CD14-positive monocyte (primary cell): ENCODE results near the gene GPR4. TPM values are rescaled to one million over a fixed set of nuclear protein-coding genes. Genes with fewer than 3 reads are reported as not detected.

ENCODE experiments used
- DNase-seq, 3 donors: peaks; one replicate each; pipeline ENCODE4 v3.0.0-alpha.2; 2011 to 2022
- H2AFZ ChIP-seq: 2 replicates; pipeline ENCODE4 v1.6.0; 2012; ENCODE audit warnings: mild to moderate bottlenecking, low read depth, low read length, inconsistent platforms; ENCODE audit not compliant: insufficient read depth, poor library complexity, severe bottlenecking
- H3K27ac ChIP-seq, 2 donors: 1 replicate in 1 of 2; 2 replicates in 1 of 2; pipeline ENCODE4 v1.5.1; 2012 to 2013; ENCODE audit warnings: low read length in 2 of 2, control low read depth in 1 of 2, inconsistent platforms in 1 of 2, low read depth in 1 of 2, mild to moderate bottlenecking in 1 of 2
- H3K27me3 ChIP-seq, 2 donors: one replicate each; pipeline versions ENCODE4 v1.6.0 to v1.6.1; 2011 to 2013; ENCODE audit warnings: low read length in 2 of 2; ENCODE audit not compliant: control insufficient read depth in 2 of 2, insufficient read depth in 2 of 2
- H3K36me3 ChIP-seq, 2 donors: replicated peaks in 1 of 2; 1 replicate in 1 of 2; 2 replicates in 1 of 2; pipeline versions ENCODE4 v1.5.1 to v1.6.1; 2012 to 2013; ENCODE audit warnings: low read length in 2 of 2, control low read depth in 1 of 2, inconsistent platforms in 1 of 2, mild to moderate bottlenecking in 1 of 2; ENCODE audit not compliant: insufficient read depth in 2 of 2, control insufficient read depth in 1 of 2
- H3K4me1 ChIP-seq, 2 donors: 1 replicate in 1 of 2; 2 replicates in 1 of 2; pipeline versions ENCODE4 v1.5.1 to v1.6.1; 2012 to 2013; ENCODE audit warnings: low read length in 2 of 2, control low read depth in 1 of 2, inconsistent platforms in 1 of 2, mild to moderate bottlenecking in 1 of 2, moderate library complexity in 1 of 2; ENCODE audit not compliant: insufficient read depth in 2 of 2, control insufficient read depth in 1 of 2
- H3K4me2 ChIP-seq: replicated peaks from 2 replicates; pipeline ENCODE3; 2012; ENCODE audit warnings: low read length, moderate library complexity, mild to moderate bottlenecking; ENCODE audit not compliant: poor library complexity, severe bottlenecking; ENCODE audit errors: extremely low read depth
- H3K4me3 ChIP-seq, 3 experiments: fragments of 200-600 bp in 1 of 3; sonication (generic) in 1 of 3; replicated peaks in 1 of 3; 1 replicate in 2 of 3; 2 replicates in 1 of 3; pipeline ENCODE4 v1.5.1; 2011 to 2013; ENCODE audit warnings: low read length in 3 of 3, mild to moderate bottlenecking in 3 of 3, control low read depth in 2 of 3, low read depth in 2 of 3, inconsistent platforms in 1 of 3, moderate library complexity in 1 of 3
- H3K79me2 ChIP-seq: 2 replicates; pipeline ENCODE4 v1.6.0; 2012; ENCODE audit warnings: mild to moderate bottlenecking, control low read depth, inconsistent platforms, low read length, moderate library complexity; ENCODE audit not compliant: insufficient read depth
- H3K9ac ChIP-seq: 2 replicates; pipeline ENCODE4 v1.6.0; 2017; ENCODE audit warnings: low read length, mild to moderate bottlenecking; ENCODE audit not compliant: insufficient read depth, poor library complexity, severe bottlenecking
- H3K9me3 ChIP-seq, 2 donors: replicated peaks in 1 of 2; 1 replicate in 1 of 2; 2 replicates in 1 of 2; pipeline versions ENCODE4 v1.5.1 to v1.6.1; 2012 to 2013; ENCODE audit warnings: low read length in 2 of 2, control low read depth in 1 of 2; ENCODE audit not compliant: control insufficient read depth in 1 of 2, insufficient read depth in 1 of 2
- H4K20me1 ChIP-seq: 2 replicates; pipeline ENCODE4 v1.6.0; 2012; ENCODE audit warnings: mild to moderate bottlenecking, low read length, control low read depth, moderate library complexity; ENCODE audit not compliant: insufficient read depth
- H3K27ac Mint-ChIP-seq, 7 donors: one replicate each; pipeline ENCODE4 v1.8.0; 2020; ENCODE audit warnings: mild to moderate bottlenecking in 7 of 7, mixed read lengths in 7 of 7, moderate library complexity in 6 of 7, inconsistent platforms in 2 of 7
- H3K27me3 Mint-ChIP-seq, 3 donors: one replicate each; pipeline ENCODE4 v1.8.0; 2021 to 2022; ENCODE audit warnings: low read depth in 3 of 3, mild to moderate bottlenecking in 3 of 3, mixed read lengths in 3 of 3, moderate library complexity in 3 of 3, inconsistent platforms in 1 of 3
- H3K36me3 Mint-ChIP-seq, 2 donors: one replicate each; pipeline ENCODE4 v1.8.0; 2020; ENCODE audit warnings: mixed read lengths in 2 of 2, inconsistent platforms in 1 of 2, mild to moderate bottlenecking in 1 of 2
- H3K4me1 Mint-ChIP-seq: one replicate; pipeline ENCODE4 v1.8.0; 2020; ENCODE audit warnings: mild to moderate bottlenecking, mixed read lengths
- H3K4me3 Mint-ChIP-seq, 2 donors: one replicate each; pipeline ENCODE4 v1.8.0; 2020; ENCODE audit warnings: mild to moderate bottlenecking in 2 of 2, mixed read lengths in 2 of 2, moderate library complexity in 1 of 2
- H3K9me3 Mint-ChIP-seq, 7 donors: one replicate each; pipeline ENCODE4 v1.8.0; 2020 to 2022; ENCODE audit warnings: mixed read lengths in 7 of 7, mild to moderate bottlenecking in 6 of 7, moderate library complexity in 6 of 7, inconsistent platforms in 2 of 7
- WGBS: methylation state at CpG from one replicate; pipeline ENCODE4 v1.1.5; 2013; ENCODE audit warnings: missing lambda C conversion rate; ENCODE audit not compliant: insufficient coverage; 5-methylcytosine and 5-hydroxymethylcytosine counted together
- intact Hi-C, 2 donors: fragments of 100-400 bp; cut with micrococcal nuclease; formaldehyde crosslinking; loops; one replicate each; pipeline versions ENCODE4 v1.15.0 to v1.15.1; 2023
- polyA plus RNA-seq, 3 donors: library from polyadenylated mRNA; depleted of rRNA in 1 of 3; unstranded in 2 of 3; stranded (reverse) in 1 of 3; fragments of 300-500 nt in 2 of 3; fragments of >200 nt in 1 of 3; fragmentation: Illumina TruSeq in 2 of 3; gene quantifications; 1 replicate in 2 of 3; 2 replicates in 1 of 3; pipeline ENCODE4 v1.2.3, GENCODE V29; 2012 to 2021
- TF ChIP-seq, protein P1 (sequence below): fragments of 200-600 bp; IDR thresholded peaks from one replicate; pipeline ENCODE4 v1.8.0; 2022; ENCODE audit warnings: antibody characterized with exemption, mild to moderate bottlenecking

Gene GPR4
- polyA plus RNA-seq, 3 donors = not detected

DNA sequence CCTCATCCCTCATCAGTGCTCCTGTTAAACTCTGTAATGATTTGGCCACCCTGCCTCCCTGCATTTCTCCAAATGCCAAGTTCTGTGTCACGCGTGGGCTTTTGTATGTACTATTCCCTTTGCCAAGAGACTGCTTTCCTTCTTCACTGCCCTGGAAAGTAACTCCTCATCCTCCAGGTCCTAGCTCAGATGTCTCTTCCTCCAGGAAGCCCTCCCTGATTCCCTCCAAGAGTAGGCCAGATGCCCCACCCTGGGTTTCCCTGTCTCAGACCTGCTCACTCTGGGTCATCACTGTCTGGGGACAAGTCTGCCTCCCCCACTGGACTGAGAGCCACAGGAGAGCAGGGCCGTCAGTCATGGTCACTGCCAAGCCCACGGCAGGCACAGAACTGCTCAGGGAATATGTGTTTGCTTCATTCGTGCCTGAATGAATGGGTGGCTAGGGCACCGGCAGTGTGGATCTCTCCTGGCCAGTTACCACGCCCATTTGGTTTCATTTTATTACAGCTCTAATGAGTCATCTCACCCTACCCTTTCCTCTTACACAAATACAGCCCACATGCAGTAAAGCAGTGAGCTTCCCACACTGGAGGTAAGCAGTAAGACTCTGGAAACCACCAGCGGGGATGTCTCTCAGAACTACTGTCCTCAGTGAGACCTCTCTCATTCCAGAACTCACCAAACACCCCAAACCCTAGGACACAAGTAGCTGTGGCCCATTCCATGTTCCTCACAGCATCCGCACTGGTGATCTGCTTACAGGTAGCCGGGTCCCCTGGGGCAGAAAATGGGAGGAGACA is 12.1 kb upstream of the GPR4 start:
- peak overlapping the region; percentile 79 to 82 for H3K27ac ChIP-seq
- peak overlapping the region; percentile 45 for H3K4me2 ChIP-seq
- no peaks in the 10 kb centered on the region for H3K79me2 ChIP-seq
- peaks cover 16 to 22% of the 10 kb centered on the region in 2 donors for H3K4me1 ChIP-seq
- no peaks in the 10 kb centered on the region for H3K27me3 Mint-ChIP-seq
- H4K20me1 ChIP-seq = no peaks in the 10 kb centered on the region
- WGBS = 56% methylated on average over 8 of the region's 10 CpGs
- H2AFZ ChIP-seq = peak overlapping the region; percentile 32
- H3K4me1 Mint-ChIP-seq = peaks cover 22% of the 10 kb centered on the region
- peaks cover 54 to 82% of the 10 kb centered on the region in 2 donors for H3K36me3 Mint-ChIP-seq
- H3K4me3 ChIP-seq = no peak overlapping the region
- peak; percentile 81 to 90 (median 85) for DNase-seq
- H3K9ac ChIP-seq = peak overlapping the region; percentile 28
- no peaks in the 10 kb centered on the region for H3K27me3 ChIP-seq
- H3K36me3 ChIP-seq = peaks cover 40 to 60% of the 10 kb centered on the region in 2 donors
- TF ChIP-seq, protein P1, sequence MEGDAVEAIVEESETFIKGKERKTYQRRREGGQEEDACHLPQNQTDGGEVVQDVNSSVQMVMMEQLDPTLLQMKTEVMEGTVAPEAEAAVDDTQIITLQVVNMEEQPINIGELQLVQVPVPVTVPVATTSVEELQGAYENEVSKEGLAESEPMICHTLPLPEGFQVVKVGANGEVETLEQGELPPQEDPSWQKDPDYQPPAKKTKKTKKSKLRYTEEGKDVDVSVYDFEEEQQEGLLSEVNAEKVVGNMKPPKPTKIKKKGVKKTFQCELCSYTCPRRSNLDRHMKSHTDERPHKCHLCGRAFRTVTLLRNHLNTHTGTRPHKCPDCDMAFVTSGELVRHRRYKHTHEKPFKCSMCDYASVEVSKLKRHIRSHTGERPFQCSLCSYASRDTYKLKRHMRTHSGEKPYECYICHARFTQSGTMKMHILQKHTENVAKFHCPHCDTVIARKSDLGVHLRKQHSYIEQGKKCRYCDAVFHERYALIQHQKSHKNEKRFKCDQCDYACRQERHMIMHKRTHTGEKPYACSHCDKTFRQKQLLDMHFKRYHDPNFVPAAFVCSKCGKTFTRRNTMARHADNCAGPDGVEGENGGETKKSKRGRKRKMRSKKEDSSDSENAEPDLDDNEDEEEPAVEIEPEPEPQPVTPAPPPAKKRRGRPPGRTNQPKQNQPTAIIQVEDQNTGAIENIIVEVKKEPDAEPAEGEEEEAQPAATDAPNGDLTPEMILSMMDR = no peak
- no peaks in the 10 kb centered on the region for H3K9me3 ChIP-seq
- peak overlapping the region in 1 of 2 donors; percentile 57 for H3K4me3 Mint-ChIP-seq
- intact Hi-C loops = no loop called here
- peaks cover 0 to 3% (median 1%) of the 10 kb centered on the region in 7 donors for H3K9me3 Mint-ChIP-seq
- peak overlapping the region; percentile 89 to 98 (median 91) for H3K27ac Mint-ChIP-seq

DNA sequence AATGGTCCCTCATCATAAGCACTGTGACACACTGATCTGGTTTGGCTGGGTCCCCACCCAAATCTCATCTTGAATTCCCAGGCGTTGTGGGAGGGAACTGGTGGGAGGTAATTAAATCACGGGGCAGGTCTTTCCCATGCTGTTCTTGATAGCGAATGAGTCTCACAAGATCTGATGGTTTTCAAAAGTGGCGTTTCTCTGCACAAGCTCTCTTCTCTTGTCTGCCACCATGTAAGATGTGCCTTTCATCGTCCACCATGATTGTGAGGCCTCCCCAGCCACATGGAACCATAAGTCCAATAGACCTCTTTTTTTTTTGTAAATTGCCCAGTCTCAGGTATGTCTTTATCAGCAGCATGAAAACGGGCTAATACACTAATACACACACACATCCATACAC is 6.9 kb upstream of the GPR4 start:
- Mint-ChIP-seq H3K9me3 (peaks cover 3 to 10% (median 6%) of the 10 kb centered on the region in 7 donors), H3K4me3 (no peak overlapping the region), H3K36me3 (peaks cover 43 to 52% of the 10 kb centered on the region in 2 donors), H3K27me3 (peaks cover 6 to 11% (median 8%) of the 10 kb centered on the region in 3 donors), H3K27ac (no peak overlapping the region), H3K4me1 (peaks cover 12% of the 10 kb centered on the region)
- intact Hi-C loops = loop anchor here (5.0 kb wide), 2 partner anchors 33 to 73 kb away; no protein-coding TSS in a partner anchor
- no peak for DNase-seq
- H3K4me2 ChIP-seq = no peak overlapping the region
- H3K79me2 ChIP-seq = no peaks in the 10 kb centered on the region
- peaks cover 0 to 4% of the 10 kb centered on the region in 2 donors for H3K9me3 ChIP-seq
- no peak overlapping the region for H2AFZ ChIP-seq
- TF ChIP-seq, protein P1 = no peak
- H4K20me1 ChIP-seq = no peaks in the 10 kb centered on the region
- 100% methylated on average over 4 of the region's 6 CpGs for WGBS
- no peak overlapping the region for H3K4me3 ChIP-seq
- H3K27ac ChIP-seq = no peak overlapping the region
- peaks cover 12 to 13% of the 10 kb centered on the region in 2 donors for H3K4me1 ChIP-seq
- peaks cover 28 to 50% of the 10 kb centered on the region in 2 donors for H3K36me3 ChIP-seq
- no peak overlapping the region for H3K9ac ChIP-seq
- peaks cover 0 to 7% of the 10 kb centered on the region in 2 donors for H3K27me3 ChIP-seq
